ENCODE data around the gene ME3. TPM values are rescaled to one million over a fixed set of nuclear protein-coding genes. Genes with fewer than 3 reads are reported as not detected.
A peak's percentile ranks its signal among the peaks of the same experiment; 100 is the strongest.

Gene ME3
- total RNA-seq, 1 experiment from 2014 or later = 1.8 TPM

GRCh38 chr11:86395061-86395551 is 277.3 kb downstream of the ME3 start:
- peak; percentile 97 for ATAC-seq
- peak; percentile 20 for DNase-seq (ENCODE audit: low spot score)
- ChIA-PET CTCF (interaction anchor here (1.0 to 2.0 kb wide), 2 partner anchors 35 to 540 kb away, joined by 3 to 10 read pairs; partner anchors contain the start of gene CCDC83), POLR2A (interaction anchor here (1.5 kb wide), 1 partner anchor 21 kb away, joined by 3 read pairs; the partner anchor contains the start of gene CCDC81)
- H3K27me3 Mint-ChIP-seq (ENCODE audit: low read depth) = no peaks in the 10 kb centered on the region
- H3K4me1 Mint-ChIP-seq = peaks cover 30% of the 10 kb centered on the region
- H3K27ac Mint-ChIP-seq = peak overlapping the region; percentile 61; the same call in 1 of the 2 replicates
- TF ChIP-seq PRRX2 (CRISPR knock-in tag; IDR thresholded peaks at IDR 0.05) (no peak), ZNF232 (CRISPR knock-in tag; IDR thresholded peaks at IDR 0.05) (no peak), SOX15 (CRISPR knock-in tag; IDR thresholded peaks at IDR 0.05) (no peak), SMAD3 (CRISPR knock-in tag; IDR thresholded peaks at IDR 0.05; ENCODE audit: borderline replicate concordance) (no peak), ETV6 (CRISPR knock-in tag; IDR thresholded peaks at IDR 0.05) (no peak), ZBTB43 (CRISPR knock-in tag; IDR thresholded peaks at IDR 0.05) (no peak), CREB1 (CRISPR knock-in tag; IDR thresholded peaks at IDR 0.05) (no peak), CREM (CRISPR knock-in tag; IDR thresholded peaks at IDR 0.05) (no peak), NFYB (CRISPR knock-in tag; conservative IDR thresholded peaks at IDR 0.05; ENCODE audit: low read depth) (no peak)
- H3K4me3 Mint-ChIP-seq = no peak overlapping the region
- H3K36me3 Mint-ChIP-seq = peaks cover 2% of the 10 kb centered on the region; the same call in 1 of the 2 replicates
- H3K9me3 Mint-ChIP-seq = peaks cover 5% of the 10 kb centered on the region; the same call in 1 of the 2 replicates

Other genes starting within 250 kb of the ME3 start
- 3.4 to 4.2 TPM (median 3.5 TPM) in 3 replicates for gene PRSS23, start 127.9 kb upstream of the ME3 start, total RNA-seq (2021)